ENCODE data around the gene PTPN23.

Gene PTPN23

DNA sequence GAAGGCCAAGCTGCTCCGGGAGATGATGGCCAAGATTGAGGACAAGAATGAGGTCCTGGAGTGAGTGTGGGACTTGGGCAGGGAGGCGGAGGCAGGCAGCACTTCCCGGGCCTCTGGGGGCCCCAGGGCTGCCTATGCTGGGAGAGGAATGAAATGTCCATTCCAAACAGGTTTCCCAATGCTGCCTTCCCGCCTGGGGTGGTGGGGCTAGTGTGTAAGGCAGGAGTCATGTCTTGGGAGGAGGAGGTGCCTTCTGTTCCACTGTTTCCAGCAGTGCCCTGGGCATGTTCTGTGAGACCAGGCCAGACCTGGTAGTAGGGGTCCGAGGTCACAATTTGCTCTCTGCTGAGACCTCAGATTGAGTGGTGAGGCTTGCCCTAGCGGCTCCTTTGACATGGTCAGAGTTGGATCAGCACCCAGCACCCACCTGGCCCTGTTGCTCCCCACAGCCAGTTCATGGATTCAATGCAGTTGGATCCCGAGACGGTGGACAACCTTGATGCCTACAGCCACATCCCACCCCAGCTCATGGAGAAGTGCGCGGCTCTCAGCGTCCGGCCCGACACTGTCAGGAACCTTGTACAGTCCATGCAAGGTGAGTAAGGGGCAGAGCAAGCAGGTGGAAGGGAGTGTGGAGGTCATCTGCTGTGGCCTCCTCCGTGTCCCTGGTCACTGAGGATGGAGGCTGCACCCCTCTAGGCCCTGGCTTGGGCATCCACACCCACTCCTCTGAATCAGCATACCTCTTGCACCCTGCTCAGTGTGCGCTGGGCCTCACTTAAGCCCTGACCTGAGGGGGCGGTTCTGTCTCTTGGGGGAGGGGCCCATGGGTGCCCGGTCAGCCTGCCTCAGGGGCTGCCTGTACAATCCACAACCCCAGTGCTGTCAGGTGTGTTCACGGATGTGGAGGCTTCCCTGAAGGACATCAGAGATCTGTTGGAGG, 27.3 kb downstream of the PTPN23 start:
- no peak for DNase-seq

- no peak for DNase-seq
Observed at GRCh38 chr3:47408839-47409229, 28.0 kb downstream of the PTPN23 start.

DNA sequence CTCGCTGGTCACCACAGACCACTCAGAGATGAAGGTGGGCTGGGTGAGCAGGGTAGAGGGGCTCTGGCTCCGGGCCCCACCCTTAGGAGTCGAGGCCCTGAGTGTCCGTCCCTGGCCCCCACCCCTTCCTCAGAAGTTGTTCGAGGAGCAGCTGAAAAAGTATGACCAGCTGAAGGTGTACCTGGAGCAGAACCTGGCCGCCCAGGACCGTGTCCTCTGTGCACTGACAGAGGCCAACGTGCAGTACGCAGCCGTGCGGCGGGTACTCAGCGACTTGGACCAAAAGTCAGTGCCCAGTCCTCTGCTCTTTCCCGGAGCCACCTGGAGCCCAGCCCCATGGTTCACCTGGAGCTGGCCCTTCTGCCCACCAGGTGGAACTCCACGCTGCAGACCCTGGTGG, 28.5 kb downstream of the PTPN23 start:
- DNase-seq, result no peak

DNA sequence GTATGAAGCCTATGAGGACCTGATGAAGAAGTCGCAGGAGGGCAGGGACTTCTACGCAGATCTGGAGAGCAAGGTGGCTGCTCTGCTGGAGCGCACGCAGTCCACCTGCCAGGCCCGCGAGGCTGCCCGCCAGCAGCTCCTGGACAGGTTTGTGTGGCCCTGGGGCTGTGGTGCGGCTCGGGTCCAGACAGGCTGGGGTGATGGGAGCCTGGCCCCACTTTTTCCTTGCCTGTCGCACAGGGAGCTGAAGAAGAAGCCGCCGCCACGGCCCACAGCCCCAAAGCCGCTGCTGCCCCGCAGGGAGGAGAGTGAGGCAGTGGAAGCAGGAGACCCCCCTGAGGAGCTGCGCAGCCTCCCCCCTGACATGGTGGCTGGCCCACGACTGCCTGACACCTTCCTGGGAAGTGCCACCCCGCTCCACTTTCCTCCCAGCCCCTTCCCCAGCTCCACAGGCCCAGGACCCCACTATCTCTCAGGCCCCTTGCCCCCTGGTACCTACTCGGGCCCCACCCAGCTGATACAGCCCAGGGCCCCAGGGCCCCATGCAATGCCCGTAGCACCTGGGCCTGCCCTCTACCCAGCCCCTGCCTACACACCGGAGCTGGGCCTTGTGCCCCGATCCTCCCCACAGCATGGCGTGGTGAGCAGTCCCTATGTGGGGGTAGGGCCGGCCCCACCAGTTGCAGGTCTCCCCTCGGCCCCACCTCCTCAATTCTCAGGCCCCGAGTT, 29.0 kb downstream of the PTPN23 start:
- no peak for DNase-seq

DNA sequence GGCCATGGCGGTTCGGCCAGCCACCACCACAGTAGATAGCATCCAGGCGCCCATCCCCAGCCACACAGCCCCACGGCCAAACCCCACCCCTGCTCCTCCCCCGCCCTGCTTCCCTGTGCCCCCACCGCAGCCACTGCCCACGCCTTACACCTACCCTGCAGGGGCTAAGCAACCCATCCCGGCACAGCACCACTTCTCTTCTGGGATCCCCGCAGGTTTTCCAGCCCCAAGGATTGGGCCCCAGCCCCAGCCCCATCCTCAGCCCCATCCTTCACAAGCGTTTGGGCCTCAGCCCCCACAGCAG, 29.5 kb downstream of the PTPN23 start:
- DNase-seq, result no peak

DNA sequence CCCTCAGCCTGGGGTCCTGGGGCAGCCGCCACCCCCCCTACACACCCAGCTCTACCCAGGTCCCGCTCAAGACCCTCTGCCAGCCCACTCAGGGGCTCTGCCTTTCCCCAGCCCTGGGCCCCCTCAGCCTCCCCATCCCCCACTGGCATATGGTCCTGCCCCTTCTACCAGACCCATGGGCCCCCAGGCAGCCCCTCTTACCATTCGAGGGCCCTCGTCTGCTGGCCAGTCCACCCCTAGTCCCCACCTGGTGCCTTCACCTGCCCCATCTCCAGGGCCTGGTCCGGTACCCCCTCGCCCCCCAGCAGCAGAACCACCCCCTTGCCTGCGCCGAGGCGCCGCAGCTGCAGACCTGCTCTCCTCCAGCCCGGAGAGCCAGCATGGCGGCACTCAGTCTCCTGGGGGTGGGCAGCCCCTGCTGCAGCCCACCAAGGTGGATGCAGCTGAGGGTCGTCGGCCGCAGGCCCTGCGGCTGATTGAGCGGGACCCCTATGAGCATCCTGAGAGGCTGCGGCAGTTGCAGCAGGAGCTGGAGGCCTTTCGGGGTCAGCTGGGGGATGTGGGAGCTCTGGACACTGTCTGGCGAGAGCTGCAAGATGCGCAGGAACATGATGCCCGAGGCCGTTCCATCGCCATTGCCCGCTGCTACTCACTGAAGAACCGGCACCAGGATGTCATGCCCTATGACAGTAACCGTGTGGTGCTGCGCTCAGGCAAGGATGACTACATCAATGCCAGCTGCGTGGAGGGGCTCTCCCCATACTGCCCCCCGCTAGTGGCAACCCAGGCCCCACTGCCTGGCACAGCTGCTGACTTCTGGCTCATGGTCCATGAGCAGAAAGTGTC, 30.2 kb downstream of the PTPN23 start:
- no peak for DNase-seq

GRCh38 chr3:47411696-47412452, 31.1 kb downstream of the PTPN23 start:
- DNase-seq, result no peak

DNA sequence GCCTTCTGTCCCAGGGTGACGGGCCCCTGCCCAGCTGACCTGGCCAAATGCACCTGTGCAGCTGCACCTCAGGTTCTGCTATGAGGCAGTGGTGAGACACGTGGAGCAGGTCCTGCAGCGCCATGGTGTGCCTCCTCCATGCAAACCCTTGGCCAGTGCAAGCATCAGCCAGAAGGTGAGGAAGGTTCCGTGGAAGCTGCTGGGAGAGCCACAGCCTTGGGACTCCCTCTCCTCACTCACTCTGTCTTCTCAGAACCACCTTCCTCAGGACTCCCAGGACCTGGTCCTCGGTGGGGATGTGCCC, 31.6 kb downstream of the PTPN23 start:
- DNase-seq, result no peak

GRCh38 chr3:47412842-47413520, 32.2 kb downstream of the PTPN23 start:
- DNase-seq, result no peak

DNA sequence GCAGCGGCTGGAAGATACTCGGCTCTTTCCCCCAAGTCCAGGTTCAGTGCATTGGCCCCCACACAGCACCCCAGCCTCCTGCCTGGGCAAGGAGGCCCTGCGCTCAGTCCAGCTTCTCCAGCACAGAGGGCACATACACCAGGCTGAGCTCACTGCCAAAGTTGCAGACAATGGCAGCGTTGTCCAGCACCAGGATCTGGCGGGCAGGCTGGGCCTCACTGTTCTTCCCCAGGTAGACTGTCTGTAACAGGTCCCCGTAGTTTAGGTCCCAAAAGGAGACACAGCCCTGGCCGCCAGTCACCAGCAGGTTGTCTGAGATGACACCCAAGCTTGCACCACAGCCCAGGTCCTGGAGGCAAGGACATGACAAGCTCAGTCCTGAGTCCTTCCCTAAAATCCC, 32.9 kb downstream of the PTPN23 start:
- no peak for DNase-seq

DNA sequence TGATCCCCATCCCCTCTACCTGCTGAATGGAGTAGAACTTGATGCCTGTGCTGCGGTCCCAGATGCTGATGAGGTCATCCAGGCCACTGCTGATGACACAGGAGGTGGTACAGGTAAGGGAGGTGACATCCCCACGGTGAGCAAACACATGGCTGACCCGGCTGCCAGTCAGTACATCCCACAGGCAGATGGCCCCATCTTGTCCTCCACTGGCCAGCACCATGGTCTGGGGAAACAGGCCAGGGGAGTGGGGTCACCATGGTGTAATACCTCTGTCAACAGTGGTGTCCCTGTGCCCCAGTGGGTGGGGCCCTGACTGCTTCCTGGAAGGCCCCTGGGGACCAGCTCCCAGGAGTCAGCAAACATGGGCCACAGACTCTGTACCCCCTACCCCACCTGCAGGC, 33.3 kb downstream of the PTPN23 start:
- DNase-seq, result no peak

GRCh38 chr3:47414666-47415587, 34.1 kb downstream of the PTPN23 start:
- no peak for DNase-seq

- peak; percentile 69 for DNase-seq
Observed at GRCh38 chr3:47416041-47416440, 35.2 kb downstream of the PTPN23 start.

- no peak for DNase-seq
Observed at GRCh38 chr3:47418167-47419082, 37.6 kb downstream of the PTPN23 start.

DNA sequence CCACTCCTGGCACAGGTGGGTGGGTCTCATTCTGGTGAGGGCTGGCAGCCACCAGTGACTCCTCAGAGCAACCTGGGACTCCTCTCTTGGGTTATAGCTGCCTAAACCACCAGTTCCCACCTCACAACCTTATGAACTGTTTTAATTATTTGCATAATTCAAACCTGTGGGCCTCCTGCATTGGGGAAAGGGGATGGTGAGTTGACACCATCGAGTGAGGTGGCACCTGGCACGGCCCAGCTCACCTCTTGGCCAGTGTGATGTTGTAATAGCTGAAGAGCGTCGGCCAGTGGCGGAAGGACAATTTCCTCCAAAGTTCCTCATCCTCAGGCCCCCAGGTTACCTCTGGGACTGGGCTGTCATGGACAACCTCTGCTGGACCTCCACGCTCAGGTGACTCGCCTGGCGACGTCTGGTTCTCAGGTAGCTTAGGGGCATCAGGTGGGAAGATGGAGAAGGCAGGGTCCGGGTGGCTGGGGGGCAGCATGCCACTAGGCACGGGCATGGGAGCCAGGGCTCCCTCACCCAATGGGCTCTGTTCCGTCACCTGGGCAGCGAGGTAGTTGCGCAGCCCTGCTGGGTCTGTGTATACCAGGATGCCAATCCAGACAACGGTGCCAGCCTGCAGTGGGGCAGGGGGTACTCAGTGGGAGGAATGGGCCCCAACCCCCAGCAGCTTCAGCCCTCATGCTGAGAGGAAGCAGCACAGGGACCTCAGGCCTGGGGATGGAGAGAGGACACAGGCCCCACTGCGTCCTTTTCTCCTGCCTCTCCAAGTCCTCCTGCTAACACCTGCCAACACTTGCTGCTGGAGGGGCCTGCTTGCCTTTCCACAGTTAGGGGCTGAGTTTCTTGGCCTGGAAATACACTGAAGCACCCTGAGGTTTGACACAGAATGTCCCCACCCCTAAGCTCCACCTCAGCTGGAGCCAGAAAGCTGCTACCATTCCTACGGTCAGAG, 38.5 kb downstream of the PTPN23 start:
- no peak for DNase-seq

DNA sequence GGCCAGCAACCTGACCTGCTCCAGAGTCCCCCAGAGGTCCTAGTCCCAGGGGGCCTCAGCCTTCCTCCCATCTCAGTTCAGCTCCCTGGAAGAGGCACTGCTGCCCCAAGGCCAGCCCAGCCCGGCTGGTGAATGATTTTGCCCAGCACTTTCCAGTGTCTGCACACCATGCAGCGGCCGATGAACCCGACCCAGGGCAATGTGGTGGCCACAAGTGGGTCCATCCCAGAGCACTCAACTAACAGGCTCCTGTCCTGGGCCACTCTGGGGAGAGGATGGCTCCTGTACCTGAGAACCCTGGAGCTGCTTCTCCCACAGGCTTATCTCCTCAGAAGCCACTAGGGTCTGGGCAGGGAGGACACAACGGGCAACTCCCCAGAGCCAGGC, 39.2 kb downstream of the PTPN23 start:
- no peak for DNase-seq

- peak; percentile 30 for DNase-seq
Observed at GRCh38 chr3:47420511-47421484, 40.0 kb downstream of the PTPN23 start.
